ENCODE data around the gene GLTPD2. TPM values are rescaled to one million over a fixed set of nuclear protein-coding genes. Genes with fewer than 3 reads are reported as not detected.
A peak's percentile ranks its signal among the peaks of the same experiment; 100 is the strongest.

GLTPD2 gene
- total RNA-seq (not detected), polyA plus RNA-seq (under 1 TPM; 0.36 to 0.39 (median 0.39) TPM), total RNA-seq (0 to 0.14 (median 0) reads per million in 6 experiments)

DNA sequence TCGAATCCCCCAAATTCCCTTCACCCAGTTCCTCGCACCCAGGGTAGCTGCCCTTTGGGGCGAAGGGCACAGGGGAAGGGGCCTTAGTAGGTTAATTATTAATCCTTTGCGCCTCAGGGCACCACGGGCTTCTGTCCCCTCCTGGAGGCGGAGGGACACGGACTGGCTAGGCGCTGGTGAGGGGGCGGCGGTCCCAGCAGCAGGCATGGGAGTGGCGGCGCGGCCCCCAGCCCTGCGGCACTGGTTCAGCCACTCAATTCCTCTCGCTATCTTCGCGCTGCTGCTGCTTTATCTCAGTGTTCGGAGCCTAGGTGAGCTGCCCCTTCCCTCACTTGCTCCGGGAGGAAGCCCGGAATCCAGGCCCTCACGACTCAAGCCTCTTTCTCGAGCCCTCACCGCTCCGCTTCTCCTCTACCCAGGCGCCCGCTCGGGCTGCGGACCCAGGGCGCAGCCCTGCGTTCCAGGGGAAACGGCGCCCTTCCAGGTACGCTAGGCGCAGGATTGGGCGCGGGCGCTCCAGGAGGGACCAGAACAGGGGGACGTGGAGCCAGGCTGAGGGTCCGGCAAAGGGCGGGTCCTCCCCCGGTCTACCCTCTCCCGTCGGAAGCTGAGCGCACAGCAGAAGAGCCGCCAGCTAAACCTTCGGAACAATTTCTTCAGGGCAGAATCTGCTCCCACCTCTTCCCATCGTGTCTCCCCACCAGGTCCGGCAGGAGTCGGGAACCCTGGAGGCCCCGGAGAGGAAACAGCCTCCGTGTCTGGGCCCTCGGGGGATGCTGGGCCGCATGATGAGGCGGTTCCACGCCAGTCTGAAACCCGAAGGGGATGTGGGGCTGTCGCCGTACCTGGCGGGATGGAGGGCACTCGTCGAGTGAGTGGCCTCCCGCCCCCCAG is at the start of gene GLTPD2:
GLTPD2 (plus strand) TSS at position 158 of the 894 bp plus-strand sequence; CDS start at position 206, 48 bp downstream.
- Mint-ChIP-seq H3K4me3 (peak within 1 kb of the TSS; percentile 67 to 85 (median 70)), H3K36me3 (no peaks in the 10 kb centered on the region), H3K27ac (peak within 1 kb of the TSS in 5 of 10 donors; percentile 22 to 77 (median 31)), H3K27me3 (peaks cover 12 to 42% (median 29%) of the 10 kb centered on the region in 5 donors), H3K9me3 (no peaks in the 10 kb centered on the region), H3K4me1 (peaks cover 10 to 41% (median 34%) of the 10 kb centered on the region in 4 donors)
- ATAC-seq = no peak
- no peak for DNase-seq
- POLR2A ChIA-PET = interaction anchor here (0.6 to 3.2 kb wide), 16 partner anchors 10 to 423 kb away, joined by 3 to 45 read pairs (median 4); partner anchors contain the start of genes ARRB2, CAMTA2, MINK1 and PLD2

DNA sequence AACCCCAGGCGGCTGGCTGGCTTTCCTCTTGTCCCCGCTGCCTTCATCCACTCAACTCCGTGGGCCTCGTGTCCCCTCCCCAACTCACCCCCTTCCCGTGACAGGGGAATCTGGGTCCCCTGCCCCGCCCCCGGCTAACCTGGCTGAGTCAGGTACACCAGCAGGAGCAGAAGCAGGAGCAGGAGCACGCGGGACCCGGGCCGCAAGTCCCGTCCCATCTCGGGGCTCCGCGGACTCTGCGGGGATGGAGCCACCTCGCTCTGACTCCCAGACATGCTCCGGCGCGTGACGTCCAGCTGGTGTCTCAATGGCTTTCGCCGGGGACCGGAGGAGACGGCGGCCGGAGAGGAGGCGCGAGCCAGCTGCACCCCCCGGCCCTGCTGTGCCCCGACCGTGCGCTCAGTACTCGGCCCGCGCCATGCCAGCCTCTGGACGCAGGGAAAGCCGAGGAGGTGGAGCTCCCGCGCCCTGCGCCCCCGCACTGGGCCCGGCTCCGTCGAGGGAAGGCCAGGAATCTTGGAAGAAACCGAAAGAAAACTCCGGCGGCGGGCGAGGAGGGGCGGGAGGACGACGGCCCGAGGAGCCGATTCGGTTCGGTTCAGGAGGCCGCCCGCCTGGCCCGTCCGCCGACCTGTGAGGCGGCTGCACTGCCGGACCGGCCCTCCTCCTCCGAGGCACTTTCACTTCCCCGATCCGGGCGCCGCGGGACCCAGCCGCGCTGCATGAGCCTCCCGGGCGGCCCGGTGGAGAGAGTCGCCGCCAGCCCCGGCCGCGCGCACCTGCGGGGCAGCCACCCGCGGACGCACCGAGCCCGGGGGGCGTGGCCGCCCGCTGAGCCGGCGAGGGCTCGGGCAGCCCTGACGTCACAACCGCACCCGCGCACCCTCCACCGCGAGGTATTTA is 49.4 kb upstream of the GLTPD2 start, which contains the start of the genes CXCL16 and ZMYND15:
CXCL16 (minus strand) TSS at position 807 of the 903 bp plus-strand sequence; CDS start at position 218, 589 bp downstream.
ZMYND15 (plus strand) TSS at position 712 of the 903 bp plus-strand sequence. CDS start 716 bp downstream, outside the sequence.
- peaks cover 17 to 30% (median 22%) of the 10 kb centered on the region in 4 donors for H3K4me1 Mint-ChIP-seq
- ATAC-seq (peak; percentile 72), DNase-seq (peak; percentile 50 to 83 (median 70))
- H3K27ac Mint-ChIP-seq = peak within 1 kb of the TSS; percentile 86 to 98 (median 94)
- POLR2A ChIA-PET = interaction anchor here (0.5 to 2.4 kb wide), 8 partner anchors 9 to 596 kb away, joined by 3 to 24 read pairs (median 5); partner anchors contain the start of genes ARRB2, CYB5D2 and ZZEF1
- no peaks in the 10 kb centered on the region for H3K9me3 Mint-ChIP-seq
- no peaks in the 10 kb centered on the region for H3K36me3 Mint-ChIP-seq
- peaks cover 0 to 13% (median 6%) of the 10 kb centered on the region in 5 donors for H3K27me3 Mint-ChIP-seq
- H3K4me3 Mint-ChIP-seq = peak within 1 kb of the TSS; percentile 83 to 94 (median 90)

DNA sequence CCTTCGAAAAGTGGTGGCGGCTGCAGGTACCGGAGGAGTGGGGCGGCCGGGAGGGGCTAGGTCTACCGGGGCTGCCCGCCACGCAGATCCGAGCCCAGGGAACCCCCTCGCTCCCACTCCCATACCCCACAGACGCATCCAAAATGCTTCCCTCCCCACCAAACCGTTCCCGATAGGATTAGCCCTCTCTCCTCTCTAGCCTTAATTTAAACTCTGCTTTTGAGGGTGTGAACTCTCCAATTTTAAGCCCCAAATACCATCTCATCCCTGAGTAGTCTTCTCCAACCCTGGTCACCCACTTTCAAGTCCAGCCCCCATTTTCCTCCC is 48.8 kb upstream of the GLTPD2 start:
- Mint-ChIP-seq H3K4me1 (peaks cover 15 to 25% (median 23%) of the 10 kb centered on the region in 4 donors), H3K27me3 (peaks cover 0 to 13% (median 6%) of the 10 kb centered on the region in 5 donors), H3K4me3 (peak overlapping the region; percentile 76 to 90 (median 86)), H3K9me3 (no peaks in the 10 kb centered on the region), H3K36me3 (no peaks in the 10 kb centered on the region), H3K27ac (peak overlapping the region; percentile 77 to 93 (median 90))
- no peak for ATAC-seq
- DNase-seq = no peak
- POLR2A ChIA-PET = interaction anchor here (1.6 to 2.4 kb wide), 3 partner anchors 25 to 50 kb away, joined by 3 to 24 read pairs (median 8); partner anchors contain the start of gene ARRB2

DNA sequence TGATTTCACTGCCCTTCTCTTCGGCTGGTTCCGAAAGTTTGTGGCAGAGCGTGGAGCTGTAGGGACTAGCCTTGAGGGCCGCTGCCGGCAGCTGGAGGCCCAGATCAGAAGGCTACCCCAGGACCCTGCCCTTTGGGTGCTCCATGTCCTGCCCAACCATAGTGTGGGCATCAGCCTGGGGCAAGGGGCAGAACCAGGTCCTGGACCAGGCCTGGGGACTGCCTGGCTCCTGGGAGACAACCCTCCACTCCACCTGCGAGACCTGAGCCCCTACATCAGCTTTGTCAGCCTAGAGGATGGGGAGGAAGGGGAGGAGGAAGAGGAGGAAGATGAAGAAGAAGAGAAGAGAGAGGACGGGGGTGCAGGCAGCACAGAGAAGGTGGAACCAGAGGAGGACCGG is 48.2 kb upstream of the GLTPD2 start:
- ATAC-seq = no peak
- Mint-ChIP-seq H3K27ac (peak overlapping the region in 9 of 10 donors; percentile 77 to 93 (median 90)), H3K4me1 (peaks cover 18 to 29% (median 21%) of the 10 kb centered on the region in 4 donors), H3K4me3 (peak overlapping the region; percentile 76 to 90 (median 86)), H3K9me3 (no peaks in the 10 kb centered on the region), H3K36me3 (no peaks in the 10 kb centered on the region), H3K27me3 (peaks cover 0 to 16% (median 6%) of the 10 kb centered on the region in 5 donors)
- no peak for DNase-seq
- POLR2A ChIA-PET = interaction anchor here (0.7 to 1.6 kb wide), 2 partner anchors 49 to 1228 kb away, joined by 3 to 4 read pairs; no protein-coding TSS in a partner anchor

DNA sequence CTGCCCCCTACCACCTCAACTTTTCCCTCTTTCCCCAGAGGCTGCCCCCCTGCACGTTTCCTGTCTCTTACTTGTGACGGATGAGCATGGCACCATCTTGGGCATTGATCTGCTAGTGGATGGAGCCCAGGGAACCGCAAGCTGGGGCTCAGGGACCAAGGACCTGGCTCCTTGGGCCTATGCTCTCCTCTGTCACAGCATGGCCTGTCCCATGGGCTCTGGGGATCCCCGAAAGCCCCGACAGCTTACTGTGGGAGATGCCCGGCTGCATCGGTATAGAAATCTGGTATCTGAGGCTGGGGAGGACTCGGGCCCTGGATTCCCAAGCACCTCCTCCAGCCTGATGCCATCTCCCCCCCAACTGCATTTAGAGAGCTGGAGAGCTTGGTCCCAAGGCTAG is 47.2 kb upstream of the GLTPD2 start:
- H3K9me3 Mint-ChIP-seq = no peaks in the 10 kb centered on the region
- DNase-seq = no peak
- ATAC-seq = no peak
- peaks cover 0 to 16% (median 6%) of the 10 kb centered on the region in 5 donors for H3K27me3 Mint-ChIP-seq
- H3K4me1 Mint-ChIP-seq = peaks cover 17 to 29% (median 19%) of the 10 kb centered on the region in 4 donors
- H3K36me3 Mint-ChIP-seq = no peaks in the 10 kb centered on the region
- H3K4me3 Mint-ChIP-seq = peak overlapping the region in 6 of 10 donors; percentile 15 to 81 (median 32)
- peak overlapping the region in 4 of 10 donors; percentile 31 to 79 (median 59) for H3K27ac Mint-ChIP-seq
- POLR2A ChIA-PET = interaction anchor here (1.1 to 1.6 kb wide), 2 partner anchors 32 to 48 kb away, joined by 3 to 5 read pairs; no protein-coding TSS in a partner anchor

DNA sequence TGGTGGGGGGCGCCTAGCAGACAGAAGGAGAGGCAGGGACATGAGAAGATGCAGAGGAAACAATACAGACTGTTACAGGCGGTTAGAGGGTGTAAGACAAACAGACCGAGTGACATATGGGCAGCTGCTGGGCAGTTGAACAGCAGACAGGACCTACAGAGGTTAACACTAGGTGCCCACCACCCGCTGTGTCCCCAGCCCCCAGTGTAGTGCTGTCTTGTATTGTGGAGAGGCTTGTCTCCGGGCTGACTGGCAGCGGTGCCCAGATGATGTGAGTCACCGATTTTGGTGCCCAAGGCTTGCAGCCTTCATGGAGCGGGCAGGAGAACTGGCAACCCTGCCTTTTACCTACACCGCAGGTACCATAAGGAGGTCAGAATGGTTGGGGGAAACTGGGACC is 46.6 kb upstream of the GLTPD2 start:
- ATAC-seq = no peak
- no peaks in the 10 kb centered on the region for H3K9me3 Mint-ChIP-seq
- H3K4me3 Mint-ChIP-seq = peak overlapping the region in 1 of 10 donors; percentile 34
- peaks cover 0 to 16% (median 6%) of the 10 kb centered on the region in 5 donors for H3K27me3 Mint-ChIP-seq
- POLR2A ChIA-PET = interaction anchor here (1.1 kb wide), 1 partner anchor 32 kb away, joined by 5 read pairs; no protein-coding TSS in a partner anchor
- H3K4me1 Mint-ChIP-seq = peaks cover 17 to 29% (median 23%) of the 10 kb centered on the region in 4 donors
- DNase-seq = no peak
- no peaks in the 10 kb centered on the region for H3K36me3 Mint-ChIP-seq
- H3K27ac Mint-ChIP-seq = peak overlapping the region in 2 of 10 donors; percentile 29 to 31

DNA sequence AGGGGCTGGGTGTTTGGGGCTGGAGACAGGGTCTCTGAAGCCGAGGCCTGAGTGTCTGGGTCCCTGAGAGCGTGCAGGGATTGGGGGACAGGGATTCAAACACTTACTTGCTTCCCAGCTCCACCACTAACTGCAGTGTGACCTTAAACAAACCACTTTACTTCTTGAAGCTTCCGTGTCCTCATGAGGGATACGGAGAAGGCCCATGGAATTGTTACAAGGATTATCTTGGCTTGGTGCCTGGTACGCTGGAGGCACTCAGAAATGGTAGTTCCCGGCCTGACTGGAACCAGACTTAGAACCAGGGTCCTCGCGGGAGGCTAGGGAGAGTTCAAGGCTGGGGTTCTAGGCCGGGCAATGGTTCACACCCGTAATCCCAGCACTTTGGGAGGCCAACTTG is 46.1 kb upstream of the GLTPD2 start:
- Mint-ChIP-seq H3K4me1 (peaks cover 17 to 31% (median 27%) of the 10 kb centered on the region in 4 donors), H3K27ac (peak overlapping the region in 2 of 10 donors; percentile 9 to 40), H3K4me3 (peak overlapping the region in 1 of 10 donors; percentile 29), H3K27me3 (peaks cover 0 to 16% (median 6%) of the 10 kb centered on the region in 5 donors), H3K9me3 (no peaks in the 10 kb centered on the region), H3K36me3 (no peaks in the 10 kb centered on the region)
- DNase-seq (no peak), ATAC-seq (no peak)
- POLR2A ChIA-PET = no interaction called here

DNA sequence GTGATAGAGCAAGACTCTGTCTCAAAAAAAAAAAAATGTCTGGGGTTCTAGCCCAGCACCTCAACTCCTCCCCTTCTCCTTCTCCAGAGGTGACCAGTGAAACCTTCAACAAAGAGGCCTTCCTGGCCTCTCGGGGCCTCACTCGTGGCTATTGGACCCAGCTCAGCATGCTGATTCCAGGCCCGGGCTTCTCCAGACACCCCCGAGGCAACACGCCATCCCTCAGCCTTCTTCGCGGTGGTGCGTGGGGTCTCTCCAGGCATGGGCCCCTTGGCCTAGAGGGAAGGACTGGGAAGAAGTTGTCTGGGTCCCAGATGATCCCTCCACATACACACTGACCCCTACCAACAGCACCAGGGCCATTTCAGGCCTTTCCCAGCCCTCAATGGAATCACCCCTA is 45.5 kb upstream of the GLTPD2 start:
- peak overlapping the region in 1 of 10 donors; percentile 29 for H3K4me3 Mint-ChIP-seq
- POLR2A ChIA-PET = interaction anchor here (0.6 to 0.7 kb wide), 2 partner anchors 19 to 39 kb away, joined by 3 read pairs; no protein-coding TSS in a partner anchor
- H3K4me1 Mint-ChIP-seq = peaks cover 22 to 35% (median 31%) of the 10 kb centered on the region in 4 donors

DNA sequence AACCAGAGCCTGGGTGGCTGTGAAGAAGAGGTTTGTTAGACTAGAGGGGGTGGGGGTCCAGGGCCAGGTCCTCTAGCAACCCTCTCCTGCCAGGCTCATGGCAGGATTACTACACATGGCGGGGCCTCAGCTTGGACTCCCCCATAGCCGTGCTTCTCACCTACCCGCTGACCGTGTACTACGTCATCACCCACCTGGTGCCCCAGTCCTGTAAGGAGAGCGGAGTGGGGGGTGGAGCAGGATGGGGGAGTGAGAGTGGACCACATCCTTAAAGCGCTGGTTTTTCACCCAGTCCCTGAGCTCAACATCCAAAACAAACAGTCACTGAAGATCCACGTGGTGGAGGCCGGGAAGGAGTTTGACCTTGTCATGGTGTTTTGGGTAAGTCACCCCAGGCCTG is 44.9 kb upstream of the GLTPD2 start:
- Mint-ChIP-seq H3K4me3 (no peak overlapping the region), H3K4me1 (peaks cover 18 to 35% (median 30%) of the 10 kb centered on the region in 4 donors), H3K27ac (peak overlapping the region in 1 of 10 donors; percentile 38), H3K9me3 (no peaks in the 10 kb centered on the region), H3K36me3 (no peaks in the 10 kb centered on the region), H3K27me3 (peaks cover 0 to 16% (median 6%) of the 10 kb centered on the region in 5 donors)
- ATAC-seq (no peak), DNase-seq (no peak)
- POLR2A ChIA-PET = interaction anchor here (1.0 to 1.2 kb wide), 2 partner anchors 25 to 34 kb away, joined by 3 to 4 read pairs; partner anchors contain the start of gene ARRB2

More for the DNA sequence above, 45.5 kb upstream of the GLTPD2 start:
- DNase-seq (no peak), ATAC-seq (no peak)
- Mint-ChIP-seq H3K9me3 (no peaks in the 10 kb centered on the region), H3K36me3 (no peaks in the 10 kb centered on the region), H3K27ac (peak overlapping the region in 2 of 10 donors; percentile 20 to 41), H3K27me3 (peaks cover 0 to 16% (median 6%) of the 10 kb centered on the region in 5 donors)

DNA sequence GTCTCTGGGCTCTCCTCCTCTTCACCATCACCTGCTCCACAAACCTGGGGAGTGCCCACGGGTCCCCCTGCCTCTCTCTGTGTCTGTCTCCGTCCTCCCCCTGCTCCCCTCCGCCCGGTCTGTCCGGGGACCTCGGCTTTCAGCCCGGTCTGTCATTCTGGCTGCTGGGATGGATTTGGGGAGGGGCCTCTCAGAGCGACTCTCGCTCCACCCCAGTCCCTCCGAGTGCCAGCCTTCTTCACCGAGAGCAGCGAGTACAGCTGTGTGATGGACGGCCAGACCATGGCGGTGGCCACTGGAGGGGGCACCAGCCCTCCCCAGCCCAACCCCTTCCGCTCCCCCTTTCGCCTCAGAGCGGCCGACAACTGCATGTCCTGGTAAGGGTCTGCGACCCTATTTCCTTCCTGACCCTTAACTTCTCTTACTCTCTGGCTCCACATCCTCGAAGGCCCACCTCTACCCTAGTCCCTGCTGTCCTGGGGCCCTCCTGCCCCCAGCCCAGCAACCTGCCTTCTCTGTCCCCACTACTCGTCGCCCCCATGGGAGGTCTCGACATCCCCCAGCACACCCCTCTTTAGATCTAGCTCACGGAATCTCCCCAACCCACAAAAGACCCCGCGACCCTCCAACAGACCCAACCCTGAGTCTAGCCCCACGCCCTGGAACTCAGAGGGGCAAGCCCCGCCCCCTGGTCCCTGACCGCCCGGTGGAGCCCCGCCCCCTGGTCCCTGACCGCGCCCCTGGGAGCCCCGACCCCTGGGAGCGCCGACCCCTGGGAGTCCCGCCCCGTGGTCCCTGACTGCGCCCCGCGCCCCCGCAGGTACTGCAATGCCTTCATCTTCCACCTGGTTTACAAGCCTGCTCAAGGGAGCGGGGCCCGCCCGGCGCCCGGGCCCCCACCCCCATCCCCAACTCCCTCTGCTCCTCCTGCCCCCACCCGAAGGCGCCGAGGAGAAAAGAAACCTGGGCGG is 43.5 kb upstream of the GLTPD2 start:
- H3K36me3 Mint-ChIP-seq = no peaks in the 10 kb centered on the region
- ATAC-seq = no peak
- H3K9me3 Mint-ChIP-seq = no peaks in the 10 kb centered on the region
- peak overlapping the region in 3 of 10 donors; percentile 52 to 83 (median 77) for H3K27ac Mint-ChIP-seq
- peaks cover 13 to 27% (median 26%) of the 10 kb centered on the region in 4 donors for H3K4me1 Mint-ChIP-seq
- POLR2A ChIA-PET = interaction anchor here (2.0 kb wide), 1 partner anchor 45 kb away, joined by 4 read pairs; no protein-coding TSS in a partner anchor
- H3K27me3 Mint-ChIP-seq = peaks cover 0 to 13% (median 6%) of the 10 kb centered on the region in 5 donors
- no peak for DNase-seq
- peak overlapping the region in 4 of 10 donors; percentile 12 to 43 (median 30) for H3K4me3 Mint-ChIP-seq

Data from naive thymus-derived CD8-positive, alpha-beta T cell (primary cell).